ENCODE results near the gene GP1BB. TPM values are rescaled to one million over a fixed set of nuclear protein-coding genes. Genes with fewer than 3 reads are reported as not detected.
"Not testable (repeated sequence)": the region's sequence is repeated elsewhere in the genome, so short reads cannot be mapped to it uniquely, and the experiment has no call there.

The GP1BB gene
- polyA plus RNA-seq, 12 donors: 5.0 to 21.7 (median 11.9) TPM; not detected in 1

- DNase-seq: no peak
Observed at GRCh38 chr22:19691007-19691720, 32.2 kb upstream of the GP1BB start.

GRCh38 chr22:19691721-19692341, 31.5 kb upstream of the GP1BB start:
- DNase-seq: peak; percentile 53

GRCh38 chr22:19693581-19693980, 29.8 kb upstream of the GP1BB start:
- no peak for DNase-seq

GRCh38 chr22:19693981-19694670, 29.2 kb upstream of the GP1BB start:
- no peak for DNase-seq

GRCh38 chr22:19694696-19695095, 28.6 kb upstream of the GP1BB start:
- DNase-seq: no peak

- DNase-seq: no peak
Observed at GRCh38 chr22:19696504-19697276, 26.6 kb upstream of the GP1BB start.

- not testable (repeated sequence) for DNase-seq
Observed at GRCh38 chr22:19697871-19698270, 25.5 kb upstream of the GP1BB start.

- DNase-seq: no peak
Observed at GRCh38 chr22:19700790-19701419, 22.4 kb upstream of the GP1BB start.

GRCh38 chr22:19701420-19702145, 21.8 kb upstream of the GP1BB start:
- DNase-seq: no peak

- DNase-seq: no peak
Observed at GRCh38 chr22:19703869-19704268, 19.5 kb upstream of the GP1BB start.

GRCh38 chr22:19704355-19705015, 18.9 kb upstream of the GP1BB start:
- no peak for DNase-seq

GRCh38 chr22:19705181-19705934, 18.0 kb upstream of the GP1BB start:
- no peak for DNase-seq

- DNase-seq: no peak
Observed at GRCh38 chr22:19706661-19707151, 16.6 kb upstream of the GP1BB start.

GRCh38 chr22:19707347-19708290, 15.7 kb upstream of the GP1BB start:
- DNase-seq: no peak

- DNase-seq: no peak
Observed at GRCh38 chr22:19708321-19709011, 14.9 kb upstream of the GP1BB start.

- no peak for DNase-seq
Observed at GRCh38 chr22:19709063-19709769, 14.1 kb upstream of the GP1BB start.
